Activated B cell treated with CpG ODN at 0.5 μM for 24 hours (primary cell): ENCODE results near the gene PCSK5. TPM values are rescaled to one million over a fixed set of nuclear protein-coding genes. Genes with fewer than 3 reads are reported as not detected.

Source experiments
- ATAC-seq: fragments of 200-7000 bp; cut with Tn5 transposase; one replicate; pipeline ENCODE4 v1.10.0; 2021; ENCODE audit warnings: low read depth, mild to moderate bottlenecking, moderate library complexity
- CTCF ChIA-PET: fragments of 350-600 bp; sonication (Branson Sonifier 250); formaldehyde crosslinking; loops from one replicate; lab custom pipeline; 2021; ENCODE audit warnings: antibody characterized with exemption; lab: Charles Lee
- POLR2A ChIA-PET: fragments of 350-600 bp; sonication (Branson Sonifier 250); formaldehyde crosslinking; loops from one replicate; lab custom pipeline; 2021; ENCODE audit warnings: antibody characterized with exemption; lab: Charles Lee
- DNase-seq: peaks from one replicate; pipeline ENCODE4 v3.0.0; 2022
- H3K27ac Mint-ChIP-seq: one replicate; pipeline ENCODE4 v1.8.0; 2020; ENCODE audit warnings: mixed read lengths
- H3K27me3 Mint-ChIP-seq: one replicate; pipeline ENCODE4 v1.8.0; 2021; ENCODE audit warnings: mixed read lengths
- H3K36me3 Mint-ChIP-seq: one replicate; pipeline ENCODE4 v1.8.0; 2021; ENCODE audit warnings: low read depth, mixed read lengths
- H3K4me1 Mint-ChIP-seq: one replicate; pipeline ENCODE4 v1.8.0; 2021; ENCODE audit warnings: mixed read lengths
- H3K4me3 Mint-ChIP-seq: one replicate; pipeline ENCODE4 v1.8.0; 2020; ENCODE audit warnings: mild to moderate bottlenecking, mixed read lengths
- H3K9me3 Mint-ChIP-seq: one replicate; pipeline ENCODE4 v1.8.0; 2020; ENCODE audit warnings: mixed read lengths
- CTCF ChIP-seq: fragments of 200-600 bp; IDR thresholded peaks from one replicate; pipeline ENCODE4 v1.8.0; 2022; ENCODE audit warnings: antibody characterized with exemption, mild to moderate bottlenecking
- intact Hi-C: fragments of 100-400 bp; cut with micrococcal nuclease; formaldehyde crosslinking; loops from one replicate; pipeline ENCODE4 v1.15.1; 2024
- total RNA-seq: library from RNA; stranded (reverse); gene quantifications from 2 replicates; pipeline ENCODE4 v1.2.3, GENCODE V29; 2022

The PCSK5 gene
- total RNA-seq, 1 donor from 2014 or later, result not detected

GRCh38 chr9:76086539-76086938 is 196.1 kb downstream of the PCSK5 start:
- DNase-seq (no peak), ATAC-seq (no peak)
- H3K4me1 Mint-ChIP-seq, result no peaks in the 10 kb centered on the region
- CTCF ChIA-PET, result no interaction called here
- no peaks in the 10 kb centered on the region for H3K36me3 Mint-ChIP-seq
- POLR2A ChIA-PET, result no interaction called here
- H3K27me3 Mint-ChIP-seq, result no peaks in the 10 kb centered on the region
- no peak overlapping the region for H3K4me3 Mint-ChIP-seq
- no peaks in the 10 kb centered on the region for H3K9me3 Mint-ChIP-seq
- TF ChIP-seq CTCF, result no peak
- intact Hi-C loops, result no loop called here
- H3K27ac Mint-ChIP-seq, result no peak overlapping the region

- H3K4me3 Mint-ChIP-seq, result no peak overlapping the region
- intact Hi-C loops, result no loop called here
- H3K9me3 Mint-ChIP-seq, result no peaks in the 10 kb centered on the region
- TF ChIP-seq CTCF, result no peak
- H3K4me1 Mint-ChIP-seq, result no peaks in the 10 kb centered on the region
- H3K36me3 Mint-ChIP-seq, result no peaks in the 10 kb centered on the region
- ATAC-seq (no peak), DNase-seq (no peak)
- CTCF ChIA-PET, result no interaction called here
- POLR2A ChIA-PET, result no interaction called here
- H3K27ac Mint-ChIP-seq, result no peak overlapping the region
- no peaks in the 10 kb centered on the region for H3K27me3 Mint-ChIP-seq
Measured at GRCh38 chr9:76087976-76088375, 197.5 kb downstream of the PCSK5 start.

GRCh38 chr9:76090330-76090729 is 199.9 kb downstream of the PCSK5 start:
- no peaks in the 10 kb centered on the region for H3K4me1 Mint-ChIP-seq
- H3K4me3 Mint-ChIP-seq, result no peak overlapping the region
- H3K27ac Mint-ChIP-seq, result no peak overlapping the region
- no peaks in the 10 kb centered on the region for H3K27me3 Mint-ChIP-seq
- no peaks in the 10 kb centered on the region for H3K36me3 Mint-ChIP-seq
- DNase-seq, result no peak
- no peak for TF ChIP-seq CTCF
- intact Hi-C loops, result no loop called here
- CTCF ChIA-PET, result no interaction called here
- H3K9me3 Mint-ChIP-seq, result no peaks in the 10 kb centered on the region
- ATAC-seq, result no peak
- POLR2A ChIA-PET, result no interaction called here

GRCh38 chr9:76090909-76091308 is 200.4 kb downstream of the PCSK5 start:
- ChIA-PET CTCF (no interaction called here), POLR2A (no interaction called here)
- Mint-ChIP-seq H3K4me3 (no peak overlapping the region), H3K4me1 (no peaks in the 10 kb centered on the region), H3K9me3 (no peaks in the 10 kb centered on the region), H3K27me3 (no peaks in the 10 kb centered on the region), H3K36me3 (no peaks in the 10 kb centered on the region), H3K27ac (no peak overlapping the region)
- ATAC-seq, result no peak
- no peak for TF ChIP-seq CTCF
- DNase-seq, result no peak
- intact Hi-C loops, result no loop called here

GRCh38 chr9:76092572-76092971 is 202.1 kb downstream of the PCSK5 start:
- Mint-ChIP-seq H3K4me1 (no peaks in the 10 kb centered on the region), H3K27ac (no peak overlapping the region), H3K27me3 (no peaks in the 10 kb centered on the region), H3K9me3 (no peaks in the 10 kb centered on the region), H3K36me3 (no peaks in the 10 kb centered on the region), H3K4me3 (no peak overlapping the region)
- CTCF ChIA-PET, result no interaction called here
- DNase-seq (no peak), ATAC-seq (no peak)
- POLR2A ChIA-PET, result no interaction called here
- intact Hi-C loops, result no loop called here
- TF ChIP-seq CTCF, result no peak
